Fibroblast of lung (primary cell): Measurements from ENCODE around the gene TMEM163. TPM values are rescaled to one million over a fixed set of nuclear protein-coding genes. Genes with fewer than 3 reads are reported as not detected.

ENCODE experiments used
- DNase-seq, 2 donors: peaks; one replicate each; pipeline versions ENCODE4 v3.0.0 to v3.0.0-alpha.2; 2010; ENCODE audit warnings: low read depth in 2 of 2
- H2AFZ ChIP-seq: 2 replicates; pipeline ENCODE4 v1.5.1; 2012; ENCODE audit warnings: low read length, control low read depth, inconsistent platforms
- H3K27ac ChIP-seq: 2 replicates; pipeline ENCODE4 v1.5.1; 2011; ENCODE audit warnings: low read length, control low read depth; ENCODE audit not compliant: insufficient read depth
- H3K27me3 ChIP-seq: 2 replicates; pipeline ENCODE4 v1.5.1; 2011; ENCODE audit warnings: mild to moderate bottlenecking, low read length; ENCODE audit not compliant: control insufficient read depth, insufficient read depth
- H3K36me3 ChIP-seq: 2 replicates; pipeline ENCODE4 v1.5.1; 2011; ENCODE audit warnings: low read length; ENCODE audit not compliant: control insufficient read depth, insufficient read depth
- H3K4me1 ChIP-seq: 2 replicates; pipeline ENCODE4 v1.5.1; 2011; ENCODE audit warnings: low read length; ENCODE audit not compliant: control insufficient read depth, insufficient read depth; ENCODE audit errors: extremely low read depth
- H3K4me2 ChIP-seq: 2 replicates; pipeline ENCODE4 v1.5.1; 2011; ENCODE audit warnings: low read length, control low read depth; ENCODE audit not compliant: insufficient read depth; ENCODE audit errors: extremely low read depth
- H3K4me3 ChIP-seq, 4 experiments: fragments of 200-600 bp in 1 of 4; sonication (generic) in 1 of 4; replicated peaks in 1 of 4; 2 replicates each; pipeline ENCODE4 v1.5.1; 2011 to 2016; ENCODE audit warnings: low read length in 4 of 4, low read depth in 3 of 4, mild to moderate bottlenecking in 3 of 4, control low read depth in 2 of 4, inconsistent platforms in 1 of 4, mixed read lengths in 1 of 4; ENCODE audit not compliant: insufficient read depth in 1 of 4; ENCODE audit errors: control extremely low read depth in 1 of 4
- H3K79me2 ChIP-seq: 2 replicates; pipeline ENCODE4 v1.5.1; 2012; ENCODE audit warnings: mild to moderate bottlenecking, low read length, inconsistent platforms; ENCODE audit not compliant: control insufficient read depth, insufficient read depth
- H3K9ac ChIP-seq: 2 replicates; pipeline ENCODE4 v1.5.1; 2011; ENCODE audit warnings: mild to moderate bottlenecking, low read length, control low read depth; ENCODE audit not compliant: insufficient read depth
- H3K9me3 ChIP-seq: 2 replicates; pipeline ENCODE4 v1.5.1; 2012; ENCODE audit warnings: low read depth, low read length; ENCODE audit not compliant: control insufficient read depth, insufficient read depth
- H4K20me1 ChIP-seq: 2 replicates; pipeline ENCODE4 v1.5.1; 2011; ENCODE audit warnings: low read length; ENCODE audit not compliant: control insufficient read depth, insufficient read depth; ENCODE audit errors: extremely low read depth
- EZH2 ChIP-seq: IDR thresholded peaks from 2 replicates; pipeline ENCODE4 v1.5.1; 2012; ENCODE audit warnings: low read length, control low read depth, mild to moderate bottlenecking; ENCODE audit errors: missing control alignments
- polyA plus RNA-seq, 2 donors: library from polyadenylated mRNA; depleted of rRNA in 1 of 2; stranded (reverse) in 1 of 2; unstranded in 1 of 2; fragments of >200 nt; gene quantifications; 2 replicates each; pipeline ENCODE4 v1.2.1, GENCODE V29; 2011 to 2012; ENCODE audit warnings: missing spikeins in 1 of 2
- total RNA-seq: library from RNA; depleted of rRNA; stranded (reverse); fragments of >200 nt; gene quantifications from 2 replicates; pipeline ENCODE4 v1.2.1, GENCODE V29; 2014
- TF ChIP-seq, protein P1 (sequence below), 2 donors: IDR thresholded peaks in 1 of 2; conservative IDR thresholded peaks in 1 of 2; 1 replicate in 1 of 2; 2 replicates in 1 of 2; pipeline ENCODE4 v1.5.1; 2011 to 2012; ENCODE audit warnings: low read length in 2 of 2, control low read depth in 1 of 2, inconsistent platforms in 1 of 2, low read depth in 1 of 2, mild to moderate bottlenecking in 1 of 2

TMEM163 gene
- total and polyA plus RNA-seq, 2 donors (not counting 1 experiment from before 2014, with no cell fraction given), result under 0.01 to 0.03 TPM

GRCh38 chr2:134711692-134712091 is 7.1 kb downstream of the TMEM163 start:
- peaks cover 12% of the 10 kb centered on the region for H3K27me3 ChIP-seq
- no peak overlapping the region for H3K27ac ChIP-seq
- H3K9ac ChIP-seq, result no peak overlapping the region
- no peaks in the 10 kb centered on the region for H3K4me1 ChIP-seq
- no peak overlapping the region for H3K4me3 ChIP-seq
- H2AFZ ChIP-seq, result no peak overlapping the region
- H3K36me3 ChIP-seq, result no peaks in the 10 kb centered on the region
- H3K9me3 ChIP-seq, result no peaks in the 10 kb centered on the region
- H4K20me1 ChIP-seq, result no peaks in the 10 kb centered on the region
- TF ChIP-seq, protein P1, sequence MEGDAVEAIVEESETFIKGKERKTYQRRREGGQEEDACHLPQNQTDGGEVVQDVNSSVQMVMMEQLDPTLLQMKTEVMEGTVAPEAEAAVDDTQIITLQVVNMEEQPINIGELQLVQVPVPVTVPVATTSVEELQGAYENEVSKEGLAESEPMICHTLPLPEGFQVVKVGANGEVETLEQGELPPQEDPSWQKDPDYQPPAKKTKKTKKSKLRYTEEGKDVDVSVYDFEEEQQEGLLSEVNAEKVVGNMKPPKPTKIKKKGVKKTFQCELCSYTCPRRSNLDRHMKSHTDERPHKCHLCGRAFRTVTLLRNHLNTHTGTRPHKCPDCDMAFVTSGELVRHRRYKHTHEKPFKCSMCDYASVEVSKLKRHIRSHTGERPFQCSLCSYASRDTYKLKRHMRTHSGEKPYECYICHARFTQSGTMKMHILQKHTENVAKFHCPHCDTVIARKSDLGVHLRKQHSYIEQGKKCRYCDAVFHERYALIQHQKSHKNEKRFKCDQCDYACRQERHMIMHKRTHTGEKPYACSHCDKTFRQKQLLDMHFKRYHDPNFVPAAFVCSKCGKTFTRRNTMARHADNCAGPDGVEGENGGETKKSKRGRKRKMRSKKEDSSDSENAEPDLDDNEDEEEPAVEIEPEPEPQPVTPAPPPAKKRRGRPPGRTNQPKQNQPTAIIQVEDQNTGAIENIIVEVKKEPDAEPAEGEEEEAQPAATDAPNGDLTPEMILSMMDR (conservative IDR thresholded peaks at IDR 0.05 in 1 of 2, IDR thresholded peaks at IDR 0.05 in 1 of 2; ENCODE audit: low read depth in 1 of 2, low read length in 2 of 2), result no peak
- no peak for TF ChIP-seq EZH2
- no peak overlapping the region for H3K4me2 ChIP-seq
- no peak for DNase-seq
- H3K79me2 ChIP-seq, result no peaks in the 10 kb centered on the region

DNA sequence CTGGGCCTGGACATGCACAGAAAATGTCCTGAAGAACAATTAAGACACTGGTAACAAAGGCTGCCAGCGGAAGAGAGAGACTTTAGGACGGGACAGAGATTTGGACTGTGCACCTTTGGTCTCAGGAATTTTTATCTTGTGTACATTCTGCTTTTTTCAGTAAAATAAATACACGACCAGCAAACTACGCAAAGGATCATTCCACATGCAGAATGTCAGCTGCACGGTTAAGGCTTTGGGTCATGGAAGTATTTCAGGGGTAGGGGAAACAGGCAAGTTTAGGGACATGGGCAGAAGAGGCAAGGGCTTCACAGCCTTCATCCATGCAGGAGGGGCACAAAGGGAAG is 11.5 kb downstream of the TMEM163 start:
- no peak for TF ChIP-seq EZH2
- TF ChIP-seq, protein P1 (conservative IDR thresholded peaks at IDR 0.05 in 1 of 2, IDR thresholded peaks at IDR 0.05 in 1 of 2; ENCODE audit: low read depth in 1 of 2, low read length in 2 of 2), result no peak
- no peak overlapping the region for H3K27ac ChIP-seq
- no peaks in the 10 kb centered on the region for H3K9me3 ChIP-seq
- DNase-seq, result no peak
- no peak overlapping the region for H2AFZ ChIP-seq
- H3K9ac ChIP-seq, result no peak overlapping the region
- no peak overlapping the region for H3K4me2 ChIP-seq
- no peaks in the 10 kb centered on the region for H3K36me3 ChIP-seq
- no peaks in the 10 kb centered on the region for H3K4me1 ChIP-seq
- no peaks in the 10 kb centered on the region for H3K79me2 ChIP-seq
- H4K20me1 ChIP-seq, result no peaks in the 10 kb centered on the region
- no peak overlapping the region for H3K4me3 ChIP-seq
- H3K27me3 ChIP-seq, result no peaks in the 10 kb centered on the region

- H3K4me3 ChIP-seq, result no peak overlapping the region
Measured at GRCh38 chr2:134706587-134707329, 12.0 kb downstream of the TMEM163 start.

More at GRCh38 chr2:134706587-134707329, 12.0 kb downstream of the TMEM163 start:
- TF ChIP-seq, protein P1 (conservative IDR thresholded peaks at IDR 0.05 in 1 of 2, IDR thresholded peaks at IDR 0.05 in 1 of 2; ENCODE audit: low read depth in 1 of 2, low read length in 2 of 2), result no peak
- no peak for TF ChIP-seq EZH2
- no peak overlapping the region for H3K27ac ChIP-seq
- no peaks in the 10 kb centered on the region for H4K20me1 ChIP-seq
- H3K4me2 ChIP-seq, result no peak overlapping the region
- H3K79me2 ChIP-seq, result no peaks in the 10 kb centered on the region
- H3K4me1 ChIP-seq, result no peaks in the 10 kb centered on the region
- H3K27me3 ChIP-seq, result no peaks in the 10 kb centered on the region
- DNase-seq, result peak in 1 of 2 donors; percentile 21
- no peaks in the 10 kb centered on the region for H3K36me3 ChIP-seq
- H2AFZ ChIP-seq, result no peak overlapping the region
- H3K9me3 ChIP-seq, result no peaks in the 10 kb centered on the region
- H3K9ac ChIP-seq, result no peak overlapping the region
